ENCODE data around the gene CELF1.

DNA sequence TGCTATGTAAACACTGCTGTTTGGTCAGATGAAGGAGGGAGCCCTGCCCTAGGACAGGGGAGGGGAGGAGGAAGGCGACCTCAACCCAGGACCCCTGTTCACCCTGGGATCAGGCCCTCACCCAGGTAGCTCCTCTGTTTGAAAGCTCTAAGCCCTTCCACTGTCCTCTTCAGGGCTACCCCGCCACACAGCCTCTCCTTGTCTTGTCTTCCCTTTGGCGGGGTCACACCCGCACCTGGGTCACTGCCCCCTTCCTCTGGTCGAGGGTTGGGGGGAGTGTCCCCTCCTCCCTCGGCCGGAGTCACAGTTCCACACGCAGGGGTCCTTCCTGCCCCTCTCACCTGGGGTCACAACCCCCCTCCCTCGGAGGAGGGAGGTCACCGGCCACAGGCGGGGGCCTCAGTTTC is 12.0 kb upstream of the CELF1 start:
- TF ChIP-seq CTCF (IDR thresholded peaks at IDR 0.05) = no peak
- no peak for TF ChIP-seq POLR2A (IDR thresholded peaks at IDR 0.05)
- TF ChIP-seq POLR2AphosphoS5 (IDR thresholded peaks at IDR 0.05) = no peak
- TF ChIP-seq EP300 (IDR thresholded peaks at IDR 0.05; ENCODE audit: low read depth) = no peak
